ENCODE results near the gene HAAO.

HAAO gene

GRCh38 chr2:42809131-42809818 lies 16.9 kb upstream of the HAAO start:
- H3K36me3 ChIP-seq (ENCODE audit: control insufficient read depth, low read length) = no peaks in the 10 kb centered on the region
- no peaks in the 10 kb centered on the region for H3K9me2 ChIP-seq (replicated peaks; ENCODE audit: control insufficient read depth, low read length)
- H3K27ac ChIP-seq (ENCODE audit: low read depth, low read length) = peak overlapping the region; percentile 72
- H3F3A ChIP-seq (ENCODE audit: control insufficient read depth, insufficient read depth) = peaks cover 10% of the 10 kb centered on the region; the same call in 1 of the 2 replicates
- peaks cover 24% of the 10 kb centered on the region for H3K4me1 ChIP-seq (ENCODE audit: control insufficient read depth, low read length)
- H4K20me1 ChIP-seq (ENCODE audit: control insufficient read depth, insufficient read depth, low read depth, low read length) = no peaks in the 10 kb centered on the region
- TF ChIP-seq EZH2phosphoT487 (IDR thresholded peaks at IDR 0.05; ENCODE audit: borderline replicate concordance, low read length) = no peak
- TF ChIP-seq, protein P1, sequence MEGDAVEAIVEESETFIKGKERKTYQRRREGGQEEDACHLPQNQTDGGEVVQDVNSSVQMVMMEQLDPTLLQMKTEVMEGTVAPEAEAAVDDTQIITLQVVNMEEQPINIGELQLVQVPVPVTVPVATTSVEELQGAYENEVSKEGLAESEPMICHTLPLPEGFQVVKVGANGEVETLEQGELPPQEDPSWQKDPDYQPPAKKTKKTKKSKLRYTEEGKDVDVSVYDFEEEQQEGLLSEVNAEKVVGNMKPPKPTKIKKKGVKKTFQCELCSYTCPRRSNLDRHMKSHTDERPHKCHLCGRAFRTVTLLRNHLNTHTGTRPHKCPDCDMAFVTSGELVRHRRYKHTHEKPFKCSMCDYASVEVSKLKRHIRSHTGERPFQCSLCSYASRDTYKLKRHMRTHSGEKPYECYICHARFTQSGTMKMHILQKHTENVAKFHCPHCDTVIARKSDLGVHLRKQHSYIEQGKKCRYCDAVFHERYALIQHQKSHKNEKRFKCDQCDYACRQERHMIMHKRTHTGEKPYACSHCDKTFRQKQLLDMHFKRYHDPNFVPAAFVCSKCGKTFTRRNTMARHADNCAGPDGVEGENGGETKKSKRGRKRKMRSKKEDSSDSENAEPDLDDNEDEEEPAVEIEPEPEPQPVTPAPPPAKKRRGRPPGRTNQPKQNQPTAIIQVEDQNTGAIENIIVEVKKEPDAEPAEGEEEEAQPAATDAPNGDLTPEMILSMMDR (IDR thresholded peaks at IDR 0.05; ENCODE audit: low read depth, low read length, poor library complexity, severe bottlenecking) = no peak
- peak overlapping the region; percentile 74 for H3K4me2 ChIP-seq (ENCODE audit: low read length)
- H3K9me3 ChIP-seq (ENCODE audit: control insufficient read depth, insufficient read depth, low read length) = peaks cover 5% of the 10 kb centered on the region; the same call in 1 of the 2 replicates
- H3K4me3 ChIP-seq (ENCODE audit: low read length) = peak overlapping the region; percentile 71
- no peaks in the 10 kb centered on the region for H3K79me2 ChIP-seq (ENCODE audit: control insufficient read depth, low read length)
- peaks cover under 1% of the 10 kb centered on the region; the same call in 1 of the 2 replicates for H3K27me3 ChIP-seq (ENCODE audit: control insufficient read depth, low read length)

GRCh38 chr2:42808301-42808700 lies 15.9 kb upstream of the HAAO start:
- no peaks in the 10 kb centered on the region for H3K79me2 ChIP-seq (ENCODE audit: control insufficient read depth, low read length)
- TF ChIP-seq EZH2phosphoT487 (IDR thresholded peaks at IDR 0.05; ENCODE audit: borderline replicate concordance, low read length) = no peak
- TF ChIP-seq, protein P1 (IDR thresholded peaks at IDR 0.05; ENCODE audit: low read depth, low read length, poor library complexity, severe bottlenecking) = no peak

GRCh38 chr2:42806786-42807185 lies 14.4 kb upstream of the HAAO start:
- Histone ChIP-seq H3K9me3 (ENCODE audit: control insufficient read depth, insufficient read depth, low read length) (no peaks in the 10 kb centered on the region), H3K4me2 (ENCODE audit: low read length) (no peak overlapping the region), H3K79me2 (ENCODE audit: control insufficient read depth, low read length) (no peaks in the 10 kb centered on the region), H3K27ac (ENCODE audit: low read depth, low read length) (no peak overlapping the region), H3K27me3 (ENCODE audit: control insufficient read depth, low read length) (peaks cover 3% of the 10 kb centered on the region; the same call in 1 of the 2 replicates), H3K4me1 (ENCODE audit: control insufficient read depth, low read length) (peaks cover 24% of the 10 kb centered on the region), H3K4me3 (ENCODE audit: low read length) (no peak overlapping the region), H3K36me3 (ENCODE audit: control insufficient read depth, low read length) (no peaks in the 10 kb centered on the region), H3F3A (ENCODE audit: control insufficient read depth, insufficient read depth) (0 out of 2 replicates have a peak, but pooled peaks cover 3% of the 10 kb centered on the region), H3K9me2 (replicated peaks; ENCODE audit: control insufficient read depth, low read length) (no peaks in the 10 kb centered on the region), H4K20me1 (ENCODE audit: control insufficient read depth, insufficient read depth, low read depth, low read length) (no peaks in the 10 kb centered on the region)
- no peak for TF ChIP-seq EZH2phosphoT487 (IDR thresholded peaks at IDR 0.05; ENCODE audit: borderline replicate concordance, low read length)
- TF ChIP-seq, protein P1 (IDR thresholded peaks at IDR 0.05; ENCODE audit: low read depth, low read length, poor library complexity, severe bottlenecking) = no peak

More at GRCh38 chr2:42808301-42808700, 15.9 kb upstream of the HAAO start:
- Histone ChIP-seq H3K9me2 (replicated peaks; ENCODE audit: control insufficient read depth, low read length) (no peaks in the 10 kb centered on the region), H3K36me3 (ENCODE audit: control insufficient read depth, low read length) (no peaks in the 10 kb centered on the region), H3K4me1 (ENCODE audit: control insufficient read depth, low read length) (peaks cover 24% of the 10 kb centered on the region), H3K27ac (ENCODE audit: low read depth, low read length) (no peak overlapping the region), H4K20me1 (ENCODE audit: control insufficient read depth, insufficient read depth, low read depth, low read length) (no peaks in the 10 kb centered on the region), H3K4me3 (ENCODE audit: low read length) (no peak overlapping the region), H3K4me2 (ENCODE audit: low read length) (no peak overlapping the region), H3K27me3 (ENCODE audit: control insufficient read depth, low read length) (peaks cover 3% of the 10 kb centered on the region; the same call in 1 of the 2 replicates), H3F3A (ENCODE audit: control insufficient read depth, insufficient read depth) (peaks cover 10% of the 10 kb centered on the region; the same call in 1 of the 2 replicates), H3K9me3 (ENCODE audit: control insufficient read depth, insufficient read depth, low read length) (no peaks in the 10 kb centered on the region)
